MCF 10A (cell line): Measurements from ENCODE around the gene KRT85. TPM values are rescaled to one million over a fixed set of nuclear protein-coding genes. Genes with fewer than 3 reads are reported as not detected.

Experiments used
- BruUV-seq: library from RNA; stranded (reverse); fragments of 400-500 nt; replicated peaks from 2 replicates; lab custom pipeline; 2021; lab: Mats Ljungman, UMichigan
- CTCF ChIA-PET: fragments of 300-600 bp; sonication (Branson Sonifier 250); formaldehyde crosslinking; extraction: SDS; loops from one replicate; lab custom pipeline; 2021; ENCODE audit warnings: antibody characterized with exemption, inconsistent platforms; lab: Yijun Ruan, JAX
- POLR2A ChIA-PET: fragments of 300-600, 350-650 bp; sonication (Branson Sonifier 250); formaldehyde crosslinking; extraction: SDS; loops from one replicate; lab custom pipeline; 2020; ENCODE audit warnings: antibody characterized with exemption, inconsistent platforms; lab: Yijun Ruan, JAX
- DNase-seq: peaks from one replicate; pipeline ENCODE4 v3.0.0-alpha.2; 2018; ENCODE audit not compliant: unreplicated experiment
- H3K27ac Mint-ChIP-seq: one replicate; pipeline ENCODE4 v1.8.0; 2022; ENCODE audit warnings: mild to moderate bottlenecking, low read depth, mixed read lengths; ENCODE audit not compliant: unreplicated experiment
- H3K27me3 Mint-ChIP-seq: one replicate; pipeline ENCODE4 v1.8.0; 2022; ENCODE audit warnings: mixed read lengths; ENCODE audit not compliant: insufficient read depth, unreplicated experiment
- H3K36me3 Mint-ChIP-seq: one replicate; pipeline ENCODE4 v1.8.0; 2022; ENCODE audit warnings: mild to moderate bottlenecking, moderate library complexity, mixed read lengths; ENCODE audit not compliant: insufficient read depth, unreplicated experiment
- H3K4me1 Mint-ChIP-seq: one replicate; pipeline ENCODE4 v1.8.0; 2022; ENCODE audit warnings: mixed read lengths; ENCODE audit not compliant: insufficient read depth, unreplicated experiment
- H3K4me3 Mint-ChIP-seq: one replicate; pipeline ENCODE4 v1.8.0; 2022; ENCODE audit warnings: mild to moderate bottlenecking, moderate library complexity, mixed read lengths; ENCODE audit not compliant: unreplicated experiment
- H3K9me3 Mint-ChIP-seq: one replicate; pipeline ENCODE4 v1.8.0; 2022; ENCODE audit warnings: mixed read lengths; ENCODE audit not compliant: unreplicated experiment
- intact Hi-C: fragments of 100-400 bp; cut with micrococcal nuclease; formaldehyde crosslinking; loops from 2 replicates; pipeline ENCODE4 v1.14.1; 2022
- total RNA-seq: library from RNA; stranded (reverse); gene quantifications from 2 replicates; pipeline ENCODE4 v1.2.3, GENCODE V29; 2022
- TF ChIP-seq, protein P1 (sequence below): fragments of 200-600 bp; IDR thresholded peaks from one replicate; pipeline ENCODE4 v1.8.0; 2022; ENCODE audit warnings: antibody characterized with exemption, mild to moderate bottlenecking; ENCODE audit not compliant: unreplicated experiment

The KRT85 gene
- total RNA-seq, 1 experiment from 2014 or later: 0.23 TPM

DNA sequence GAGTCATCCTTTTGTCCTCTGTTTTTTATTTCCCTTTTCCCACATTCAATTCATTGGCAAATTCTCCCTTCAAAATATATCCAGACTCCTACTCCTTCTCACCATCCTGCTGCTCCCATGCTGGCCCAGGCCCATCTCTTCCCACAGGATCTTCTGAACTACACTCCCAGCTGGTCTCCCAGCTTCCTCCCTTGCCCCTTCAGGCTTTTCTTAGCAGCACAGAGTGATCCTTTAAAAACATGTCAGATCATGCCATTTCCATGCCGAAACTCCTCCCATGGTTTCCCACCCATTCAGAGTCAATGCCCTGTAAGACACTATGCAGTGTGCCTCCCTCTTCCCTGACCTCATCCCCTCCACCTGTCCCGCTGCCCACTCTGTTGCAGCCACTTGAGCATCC, 20.6 kb upstream of the KRT85 start:
- intact Hi-C loops: loop anchor here (10.0 kb wide), 1 partner anchor 597 kb away; no protein-coding TSS in a partner anchor
- Mint-ChIP-seq H3K27ac (no peak overlapping the region), H3K27me3 (no peaks in the 10 kb centered on the region), H3K4me1 (peaks cover 21% of the 10 kb centered on the region), H3K36me3 (no peaks in the 10 kb centered on the region), H3K9me3 (no peaks in the 10 kb centered on the region), H3K4me3 (no peak overlapping the region)
- DNase-seq: no peak
- ChIA-PET CTCF (interaction anchor here (0.7 to 11.5 kb wide), 5 partner anchors 61 to 492 kb away, joined by 3 to 112 read pairs (median 3); no protein-coding TSS in a partner anchor), POLR2A (interaction anchor here (0.7 to 1.0 kb wide), 3 partner anchors 16 to 133 kb away, joined by 3 to 4 read pairs (median 3); partner anchors contain the start of gene KRT5)
- no TSS peak for BruUV-seq
- TF ChIP-seq, protein P1, sequence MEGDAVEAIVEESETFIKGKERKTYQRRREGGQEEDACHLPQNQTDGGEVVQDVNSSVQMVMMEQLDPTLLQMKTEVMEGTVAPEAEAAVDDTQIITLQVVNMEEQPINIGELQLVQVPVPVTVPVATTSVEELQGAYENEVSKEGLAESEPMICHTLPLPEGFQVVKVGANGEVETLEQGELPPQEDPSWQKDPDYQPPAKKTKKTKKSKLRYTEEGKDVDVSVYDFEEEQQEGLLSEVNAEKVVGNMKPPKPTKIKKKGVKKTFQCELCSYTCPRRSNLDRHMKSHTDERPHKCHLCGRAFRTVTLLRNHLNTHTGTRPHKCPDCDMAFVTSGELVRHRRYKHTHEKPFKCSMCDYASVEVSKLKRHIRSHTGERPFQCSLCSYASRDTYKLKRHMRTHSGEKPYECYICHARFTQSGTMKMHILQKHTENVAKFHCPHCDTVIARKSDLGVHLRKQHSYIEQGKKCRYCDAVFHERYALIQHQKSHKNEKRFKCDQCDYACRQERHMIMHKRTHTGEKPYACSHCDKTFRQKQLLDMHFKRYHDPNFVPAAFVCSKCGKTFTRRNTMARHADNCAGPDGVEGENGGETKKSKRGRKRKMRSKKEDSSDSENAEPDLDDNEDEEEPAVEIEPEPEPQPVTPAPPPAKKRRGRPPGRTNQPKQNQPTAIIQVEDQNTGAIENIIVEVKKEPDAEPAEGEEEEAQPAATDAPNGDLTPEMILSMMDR: no peak

DNA sequence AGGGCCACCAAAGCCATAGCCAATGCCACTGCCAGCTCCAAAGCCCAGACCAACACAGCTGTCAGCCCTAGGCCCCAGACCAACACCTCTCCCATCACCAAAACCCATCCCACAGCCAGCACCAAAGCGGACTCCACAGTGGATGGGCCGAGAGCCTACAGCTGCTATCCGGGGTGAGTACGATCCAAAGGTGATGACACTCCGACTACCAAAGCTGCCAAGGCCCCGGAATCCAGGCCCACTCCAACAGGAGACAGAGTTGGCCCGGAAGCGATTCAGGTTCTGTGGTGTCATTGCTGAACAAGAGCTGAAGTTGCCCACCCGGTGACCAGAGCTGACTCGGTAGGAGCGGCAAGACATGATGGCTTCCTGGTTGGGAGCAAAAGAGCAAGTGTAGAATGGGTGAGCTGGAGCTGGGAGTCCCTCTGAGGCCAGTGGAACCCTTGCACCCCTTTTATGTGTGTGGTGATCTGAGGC, 18.0 kb upstream of the KRT85 start, which contains the start of gene KRT84:
TSS of gene KRT84 (minus strand) at position 427 of the 477 bp plus-strand sequence. CDS start at position 360, 67 bp downstream.
- ChIA-PET POLR2A (no interaction called here), CTCF (interaction anchor here (0.6 to 3.9 kb wide), 9 partner anchors 12 to 500 kb away, joined by 3 to 17 read pairs (median 4); no protein-coding TSS in a partner anchor)
- Mint-ChIP-seq H3K36me3 (no peaks in the 10 kb centered on the region), H3K4me3 (no peak within 1 kb of the TSS), H3K4me1 (peaks cover 7% of the 10 kb centered on the region), H3K9me3 (no peaks in the 10 kb centered on the region), H3K27ac (no peak within 1 kb of the TSS), H3K27me3 (no peaks in the 10 kb centered on the region)
- no peak for DNase-seq
- intact Hi-C loops: loop anchor here (10.0 kb wide), 1 partner anchor 600 kb away; no protein-coding TSS in a partner anchor
- TF ChIP-seq, protein P1: no peak
- BruUV-seq: no TSS peak

- intact Hi-C loops: loop anchor here (10.0 kb wide), 1 partner anchor 601 kb away; no protein-coding TSS in a partner anchor
- Mint-ChIP-seq H3K27me3 (no peaks in the 10 kb centered on the region), H3K36me3 (no peaks in the 10 kb centered on the region), H3K4me3 (no peak overlapping the region), H3K4me1 (no peaks in the 10 kb centered on the region), H3K9me3 (no peaks in the 10 kb centered on the region), H3K27ac (no peak overlapping the region)
- CTCF ChIA-PET: interaction anchor here (0.7 to 4.6 kb wide), 10 partner anchors 8 to 525 kb away, joined by 3 to 37 read pairs (median 4); partner anchors contain the start of gene KRT6C
- DNase-seq: no peak
- BruUV-seq: no TSS peak
- POLR2A ChIA-PET: interaction anchor here (0.7 to 1.5 kb wide), 3 partner anchors 12 to 110 kb away, joined by 3 to 9 read pairs (median 3); partner anchors contain the start of gene KRT6A
- TF ChIP-seq, protein P1: no peak
Measured at GRCh38 chr12:52383331-52383730, 16.1 kb upstream of the KRT85 start.

- TF ChIP-seq, protein P1: no peak
- POLR2A ChIA-PET: interaction anchor here (1.5 kb wide), 1 partner anchor 111 kb away, joined by 9 read pairs; the partner anchor contains the start of gene KRT6A
- H3K27ac Mint-ChIP-seq: no peak overlapping the region
- no peak for DNase-seq
- H3K4me1 Mint-ChIP-seq: no peaks in the 10 kb centered on the region
- no TSS peak for BruUV-seq
- CTCF ChIA-PET: interaction anchor here (0.8 to 4.6 kb wide), 7 partner anchors 8 to 497 kb away, joined by 3 to 37 read pairs (median 6); partner anchors contain the start of gene KRT6C
- intact Hi-C loops: loop anchor here (10.0 kb wide), 1 partner anchor 602 kb away; no protein-coding TSS in a partner anchor
- H3K4me3 Mint-ChIP-seq: no peak overlapping the region
- H3K9me3 Mint-ChIP-seq: no peaks in the 10 kb centered on the region
- H3K36me3 Mint-ChIP-seq: no peaks in the 10 kb centered on the region
- no peaks in the 10 kb centered on the region for H3K27me3 Mint-ChIP-seq
Measured at GRCh38 chr12:52382854-52383253, 15.6 kb upstream of the KRT85 start.
